PC-9 (cell line): ENCODE measurements around the gene IFNAR2. TPM values are rescaled to one million over a fixed set of nuclear protein-coding genes. Genes with fewer than 3 reads are reported as not detected.

Experiments
- BruUV-seq: library from RNA; stranded (reverse); fragments of 400-500 nt; replicated peaks from 2 replicates; lab custom pipeline; 2021; lab: Mats Ljungman, UMichigan
- CTCF ChIA-PET: fragments of 300-600 bp; sonication (Branson Sonifier 250); formaldehyde crosslinking; loops from one replicate; lab custom pipeline; 2022; ENCODE audit warnings: antibody characterized with exemption; lab: Charles Lee
- POLR2A ChIA-PET: fragments of 300-600 bp; sonication (Branson Sonifier 250); formaldehyde crosslinking; loops from one replicate; lab custom pipeline; 2022; ENCODE audit warnings: antibody characterized with exemption; ENCODE audit not compliant: unreplicated experiment; lab: Charles Lee
- DNase-seq, 2 experiments: peaks; one replicate each; pipeline versions ENCODE4 v3.0.0 to v3.0.0-alpha.2; 2015 to 2022; ENCODE audit warnings: mixed read lengths in 1 of 2
- H2AFZ ChIP-seq: fragments of 200-600 bp; sonication (generic); 2 replicates; pipeline ENCODE4 v1.8.1; 2017; ENCODE audit warnings: antibody characterized with exemption
- H3F3A ChIP-seq: fragments of 200-600 bp; sonication (generic); 2 replicates; pipeline ENCODE4 v1.8.1; 2017; ENCODE audit warnings: antibody characterized with exemption, mild to moderate bottlenecking, low read depth; ENCODE audit not compliant: insufficient read depth
- H3K27ac ChIP-seq: fragments of 200-600 bp; sonication (generic); 2 replicates; pipeline ENCODE4 v1.6.1; 2016; ENCODE audit warnings: mixed run types
- H3K27me3 ChIP-seq: fragments of 200-600 bp; sonication (generic); 2 replicates; pipeline ENCODE4 v1.6.1; 2016; ENCODE audit warnings: low read depth, mixed run types; ENCODE audit not compliant: insufficient read depth
- H3K36me3 ChIP-seq: fragments of 200-600 bp; sonication (generic); 2 replicates; pipeline ENCODE4 v1.6.1; 2016; ENCODE audit warnings: low read depth, mixed run types
- H3K4me1 ChIP-seq: fragments of 200-600 bp; sonication (generic); replicated peaks from 2 replicates; pipeline ENCODE4 v1.6.1; 2016; ENCODE audit warnings: mixed run types; ENCODE audit not compliant: insufficient read depth
- H3K4me2 ChIP-seq: fragments of 200-600 bp; sonication (generic); 2 replicates; pipeline ENCODE4 v1.6.1; 2017; ENCODE audit warnings: mixed run types
- H3K4me3 ChIP-seq: fragments of 200-600 bp; sonication (generic); 2 replicates; pipeline ENCODE4 v1.6.1; 2016; ENCODE audit warnings: mixed run types
- H3K79me2 ChIP-seq: fragments of 200-600 bp; sonication (generic); 2 replicates; pipeline ENCODE4 v1.6.1; 2017; ENCODE audit warnings: low read depth, mixed run types
- H3K9me2 ChIP-seq: fragments of 200-600 bp; sonication (generic); 2 replicates; pipeline ENCODE4 v1.8.1; 2017; ENCODE audit warnings: mild to moderate bottlenecking; ENCODE audit not compliant: insufficient read depth
- H3K9me3 ChIP-seq: fragments of 200-600 bp; sonication (generic); 2 replicates; pipeline ENCODE4 v1.8.1; 2016; ENCODE audit warnings: low read depth; ENCODE audit not compliant: insufficient read depth
- H4K20me1 ChIP-seq: fragments of 200-600 bp; sonication (generic); 2 replicates; pipeline ENCODE4 v1.8.1; 2017; ENCODE audit not compliant: insufficient read depth
- CTCF ChIP-seq: fragments of 200-600 bp; sonication (generic); conservative IDR thresholded peaks from 2 replicates; pipeline ENCODE4 v1.6.1; 2017; ENCODE audit warnings: mixed run types, antibody characterized with exemption, mild to moderate bottlenecking, moderate library complexity
- EZH2 ChIP-seq: fragments of 200-600 bp; sonication (generic); IDR thresholded peaks from 2 replicates; pipeline ENCODE4 v1.8.0; 2017; ENCODE audit warnings: antibody characterized with exemption, low read depth
- intact Hi-C: fragments of 100-400 bp; cut with micrococcal nuclease; formaldehyde crosslinking; loops from one replicate; pipeline ENCODE4 v1.10.0; 2022; ENCODE audit not compliant: unreplicated experiment
- total RNA-seq: library from RNA; stranded (reverse); gene quantifications from 2 replicates; pipeline ENCODE4 v1.2.3, GENCODE V29; 2021

The IFNAR2 gene
- total RNA-seq, 1 experiment from 2014 or later, result 10.3 TPM

DNA sequence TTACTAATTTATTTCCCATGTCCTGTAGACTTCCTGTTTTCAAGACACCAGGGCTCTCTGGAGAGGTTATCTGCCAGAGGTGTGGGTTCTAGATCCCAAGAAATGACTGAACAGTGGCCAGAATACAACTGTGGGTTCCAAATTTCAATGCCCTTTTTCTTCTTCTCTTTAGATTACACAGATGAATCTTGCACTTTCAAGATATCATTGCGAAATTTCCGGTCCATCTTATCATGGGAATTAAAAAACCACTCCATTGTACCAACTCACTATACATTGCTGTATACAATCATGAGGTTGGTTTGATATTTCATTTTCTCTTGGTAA is 15.0 kb downstream of the IFNAR2 start:
- H4K20me1 ChIP-seq, result no peaks in the 10 kb centered on the region
- H3F3A ChIP-seq, result no peaks in the 10 kb centered on the region
- POLR2A ChIA-PET, result no interaction called here
- H2AFZ ChIP-seq, result no peak overlapping the region
- CTCF ChIA-PET, result no interaction called here
- H3K27me3 ChIP-seq, result no peaks in the 10 kb centered on the region
- no peaks in the 10 kb centered on the region for H3K9me3 ChIP-seq
- H3K4me2 ChIP-seq, result no peak overlapping the region
- no peaks in the 10 kb centered on the region for H3K79me2 ChIP-seq
- no peak for DNase-seq
- intact Hi-C loops, result no loop called here
- no peaks in the 10 kb centered on the region for H3K36me3 ChIP-seq
- H3K4me1 ChIP-seq, result no peaks in the 10 kb centered on the region
- no TSS peak for BruUV-seq
- H3K9me2 ChIP-seq, result no peaks in the 10 kb centered on the region
- no peak overlapping the region for H3K27ac ChIP-seq
- no peak for TF ChIP-seq CTCF
- no peak for TF ChIP-seq EZH2
- no peak overlapping the region for H3K4me3 ChIP-seq

DNA sequence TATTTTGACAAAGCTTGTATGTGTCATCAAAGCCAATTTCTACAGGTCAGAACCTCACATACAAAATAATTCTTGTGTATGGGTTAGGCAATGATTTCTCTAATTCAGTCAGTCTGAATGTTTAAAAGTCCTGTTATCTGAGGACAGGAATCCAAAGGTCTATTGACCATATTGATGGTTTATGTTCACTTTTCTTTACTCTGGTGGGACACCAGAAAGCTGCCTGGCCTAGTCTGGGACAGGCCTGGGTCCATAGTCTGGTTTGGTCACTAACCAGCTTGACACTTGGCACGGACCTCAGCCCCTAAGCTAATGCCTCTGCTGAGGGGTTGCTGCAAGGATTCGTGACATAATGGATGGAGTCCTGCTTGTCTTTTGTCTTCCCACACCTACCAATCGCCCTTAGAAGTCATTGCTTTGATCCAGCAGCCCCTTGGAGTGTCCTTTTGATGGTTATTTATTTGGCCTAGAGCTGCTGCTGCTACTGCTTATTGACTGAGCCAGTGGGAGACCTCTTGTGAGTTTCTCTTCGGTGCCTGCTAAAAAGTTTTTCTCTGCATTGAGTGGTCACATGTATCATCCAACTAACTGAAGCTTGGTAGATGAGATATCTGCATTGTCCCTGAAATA is 15.7 kb downstream of the IFNAR2 start:
- Histone ChIP-seq H3K79me2 (no peaks in the 10 kb centered on the region), H4K20me1 (no peaks in the 10 kb centered on the region), H3K27me3 (no peaks in the 10 kb centered on the region), H3K9me2 (no peaks in the 10 kb centered on the region), H3K4me2 (no peak overlapping the region), H3K27ac (no peak overlapping the region), H3F3A (no peaks in the 10 kb centered on the region), H2AFZ (no peak overlapping the region), H3K4me1 (no peaks in the 10 kb centered on the region), H3K9me3 (no peaks in the 10 kb centered on the region), H3K36me3 (no peaks in the 10 kb centered on the region), H3K4me3 (no peak overlapping the region)
- no peak for DNase-seq
- TF ChIP-seq CTCF (no peak), EZH2 (no peak)
- ChIA-PET CTCF (no interaction called here), POLR2A (no interaction called here)
- BruUV-seq, result no TSS peak
- intact Hi-C loops, result no loop called here

- H3K9me3 ChIP-seq, result no peaks in the 10 kb centered on the region
- POLR2A ChIA-PET, result no interaction called here
- intact Hi-C loops, result no loop called here
- no peak overlapping the region for H2AFZ ChIP-seq
- DNase-seq, result no peak
- no peak overlapping the region for H3K4me2 ChIP-seq
- no peaks in the 10 kb centered on the region for H3K79me2 ChIP-seq
- TF ChIP-seq EZH2 (no peak), CTCF (no peak)
- no peak overlapping the region for H3K27ac ChIP-seq
- no peaks in the 10 kb centered on the region for H3K27me3 ChIP-seq
- CTCF ChIA-PET, result no interaction called here
- H3K4me3 ChIP-seq, result no peak overlapping the region
- H3K9me2 ChIP-seq, result no peaks in the 10 kb centered on the region
- no peaks in the 10 kb centered on the region for H3F3A ChIP-seq
- no peaks in the 10 kb centered on the region for H3K36me3 ChIP-seq
- no peaks in the 10 kb centered on the region for H3K4me1 ChIP-seq
- BruUV-seq, result no TSS peak
- no peaks in the 10 kb centered on the region for H4K20me1 ChIP-seq
Measured at GRCh38 chr21:33246506-33246905, 16.8 kb downstream of the IFNAR2 start.
